MM.1S (cell line): Measurements from ENCODE around the gene DPP10.

Experiments
- DNase-seq: peaks from one replicate; pipeline ENCODE4 v3.0.0-alpha.2; 2015
- H2AFZ ChIP-seq: fragments of 300-600 bp; sonication (generic); 2 replicates; pipeline ENCODE4 v1.6.0; 2016; ENCODE audit warnings: antibody characterized with exemption, low read length
- H3F3A ChIP-seq: fragments of 300-600 bp; sonication (generic); 2 replicates; pipeline ENCODE4 v1.6.1; 2016; ENCODE audit warnings: mild to moderate bottlenecking, antibody characterized with exemption, low read length, moderate library complexity, mixed read lengths; ENCODE audit not compliant: insufficient read depth
- H3K27ac ChIP-seq: fragments of 300-600 bp; sonication (generic); 2 replicates; pipeline ENCODE4 v1.5.1; 2016; ENCODE audit warnings: mild to moderate bottlenecking, low read length
- H3K27me3 ChIP-seq: fragments of 300-600 bp; sonication (generic); replicated peaks from 2 replicates; pipeline ENCODE4 v1.6.0; 2016; ENCODE audit warnings: low read length; ENCODE audit not compliant: insufficient read depth
- H3K36me3 ChIP-seq: fragments of 300-600 bp; sonication (generic); replicated peaks from 2 replicates; pipeline ENCODE4 v1.6.1; 2016; ENCODE audit warnings: mild to moderate bottlenecking, low read length, mixed read lengths; ENCODE audit not compliant: insufficient read depth
- H3K4me1 ChIP-seq: fragments of 300-600 bp; sonication (generic); 2 replicates; pipeline ENCODE4 v1.6.1; 2016; ENCODE audit warnings: low read length, mixed read lengths
- H3K4me2 ChIP-seq: fragments of 300-600 bp; sonication (generic); 2 replicates; pipeline ENCODE4 v1.6.0; 2016; ENCODE audit warnings: low read depth, low read length
- H3K4me3 ChIP-seq: fragments of 300-600 bp; sonication (generic); 2 replicates; pipeline ENCODE4 v1.5.1; 2016; ENCODE audit warnings: low read length, mixed read lengths
- H3K79me2 ChIP-seq: fragments of 300-600 bp; sonication (generic); 2 replicates; pipeline ENCODE4 v1.6.1; 2016; ENCODE audit warnings: mixed run types, low read length, mixed read lengths
- H3K9ac ChIP-seq: fragments of 300-600 bp; sonication (generic); 2 replicates; pipeline ENCODE4 v1.6.1; 2016; ENCODE audit warnings: low read length, mixed read lengths
- H3K9me2 ChIP-seq: fragments of 300-600 bp; sonication (generic); replicated peaks from 2 replicates; pipeline ENCODE4 v1.6.1; 2016; ENCODE audit warnings: mild to moderate bottlenecking, low read length, mixed read lengths; ENCODE audit not compliant: insufficient read depth
- H3K9me3 ChIP-seq: fragments of 300-600 bp; sonication (generic); replicated peaks from 2 replicates; pipeline ENCODE4 v1.6.1; 2016; ENCODE audit warnings: mild to moderate bottlenecking, low read length, mixed read lengths; ENCODE audit not compliant: insufficient read depth
- H4K20me1 ChIP-seq: fragments of 300-600 bp; sonication (generic); 2 replicates; pipeline ENCODE4 v1.6.1; 2016; ENCODE audit warnings: mild to moderate bottlenecking, low read length, moderate library complexity, mixed read lengths; ENCODE audit not compliant: insufficient read depth
- EZH2 ChIP-seq: fragments of 300-600 bp; sonication (generic); optimal IDR thresholded peaks from 2 replicates; pipeline ENCODE3; 2017; ENCODE audit warnings: low read depth, mild to moderate bottlenecking, antibody characterized with exemption, low read length, mixed read lengths
- EZH2phosphoT487 ChIP-seq: fragments of 300-600 bp; sonication (generic); IDR thresholded peaks from 2 replicates; pipeline ENCODE4 v1.6.1; 2018; ENCODE audit warnings: antibody characterized with exemption, low read length
- TF ChIP-seq, protein P1 (sequence below): fragments of 300-600 bp; sonication (generic); IDR thresholded peaks from 2 replicates; pipeline ENCODE4 v1.5.1; 2016; ENCODE audit warnings: antibody characterized with exemption, low read length, mixed read lengths

The DPP10 gene

DNA sequence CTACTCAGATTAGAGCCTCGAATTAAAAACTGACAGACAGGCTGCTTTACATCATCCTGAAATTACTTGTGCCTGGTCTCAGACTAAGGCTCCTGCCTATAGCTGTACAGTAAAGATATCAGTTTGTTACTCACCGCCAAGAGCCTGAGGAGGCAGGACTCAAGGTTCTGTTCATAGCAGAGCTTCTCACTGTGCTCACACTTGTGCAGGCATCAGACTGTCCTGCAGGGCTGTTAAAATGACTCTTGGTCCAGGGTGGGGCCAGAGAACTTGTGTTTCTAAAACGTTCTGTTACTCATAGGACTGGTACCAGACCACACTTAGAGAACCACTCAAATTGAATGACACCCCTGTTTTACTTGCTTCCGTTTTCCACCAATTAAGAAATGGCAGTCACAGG lies 310.0 kb downstream of the DPP10 start:
- Histone ChIP-seq H4K20me1 (no peaks in the 10 kb centered on the region), H3K4me3 (no peak overlapping the region)

DNA sequence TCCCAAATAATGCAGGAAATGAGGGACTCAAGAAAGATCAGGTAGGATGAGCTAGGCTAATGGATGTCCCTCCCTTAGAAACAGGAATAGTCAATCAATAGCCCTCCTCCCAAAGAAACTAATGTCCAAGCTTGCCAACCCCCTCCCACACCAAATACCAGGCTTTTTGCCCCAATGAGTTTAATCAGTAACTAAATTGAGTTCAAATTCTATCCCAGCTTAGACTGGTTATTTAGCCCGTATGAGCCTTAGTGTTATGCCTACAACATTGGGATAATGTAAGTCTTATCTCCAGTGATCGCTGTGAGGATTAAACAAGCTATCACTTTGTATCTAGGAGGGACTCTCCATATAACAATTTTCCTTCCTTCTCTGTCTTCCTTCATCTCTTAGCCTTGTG lies 310.7 kb downstream of the DPP10 start:
- TF ChIP-seq EZH2phosphoT487 (no peak), EZH2 (no peak)
- TF ChIP-seq, protein P1, sequence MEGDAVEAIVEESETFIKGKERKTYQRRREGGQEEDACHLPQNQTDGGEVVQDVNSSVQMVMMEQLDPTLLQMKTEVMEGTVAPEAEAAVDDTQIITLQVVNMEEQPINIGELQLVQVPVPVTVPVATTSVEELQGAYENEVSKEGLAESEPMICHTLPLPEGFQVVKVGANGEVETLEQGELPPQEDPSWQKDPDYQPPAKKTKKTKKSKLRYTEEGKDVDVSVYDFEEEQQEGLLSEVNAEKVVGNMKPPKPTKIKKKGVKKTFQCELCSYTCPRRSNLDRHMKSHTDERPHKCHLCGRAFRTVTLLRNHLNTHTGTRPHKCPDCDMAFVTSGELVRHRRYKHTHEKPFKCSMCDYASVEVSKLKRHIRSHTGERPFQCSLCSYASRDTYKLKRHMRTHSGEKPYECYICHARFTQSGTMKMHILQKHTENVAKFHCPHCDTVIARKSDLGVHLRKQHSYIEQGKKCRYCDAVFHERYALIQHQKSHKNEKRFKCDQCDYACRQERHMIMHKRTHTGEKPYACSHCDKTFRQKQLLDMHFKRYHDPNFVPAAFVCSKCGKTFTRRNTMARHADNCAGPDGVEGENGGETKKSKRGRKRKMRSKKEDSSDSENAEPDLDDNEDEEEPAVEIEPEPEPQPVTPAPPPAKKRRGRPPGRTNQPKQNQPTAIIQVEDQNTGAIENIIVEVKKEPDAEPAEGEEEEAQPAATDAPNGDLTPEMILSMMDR, result no peak
- Histone ChIP-seq H3K4me3 (no peak overlapping the region), H3K4me1 (no peaks in the 10 kb centered on the region), H3K79me2 (no peaks in the 10 kb centered on the region), H3K27me3 (no peaks in the 10 kb centered on the region), H3K9me2 (no peaks in the 10 kb centered on the region), H3K9me3 (no peaks in the 10 kb centered on the region), H4K20me1 (no peaks in the 10 kb centered on the region), H2AFZ (no peak overlapping the region), H3K9ac (no peak overlapping the region), H3F3A (no peaks in the 10 kb centered on the region), H3K4me2 (no peak overlapping the region), H3K27ac (no peak overlapping the region), H3K36me3 (no peaks in the 10 kb centered on the region)
- DNase-seq, result no peak

More for the DNA sequence above, 310.0 kb downstream of the DPP10 start:
- H3K9me3 ChIP-seq, result no peaks in the 10 kb centered on the region
- no peak overlapping the region for H2AFZ ChIP-seq
- H3K4me1 ChIP-seq, result no peaks in the 10 kb centered on the region
- H3K36me3 ChIP-seq, result no peaks in the 10 kb centered on the region
- no peak overlapping the region for H3K4me2 ChIP-seq
- no peaks in the 10 kb centered on the region for H3F3A ChIP-seq
- no peak overlapping the region for H3K27ac ChIP-seq
- no peak for DNase-seq
- H3K9ac ChIP-seq, result no peak overlapping the region
- no peaks in the 10 kb centered on the region for H3K79me2 ChIP-seq
- H3K9me2 ChIP-seq, result no peaks in the 10 kb centered on the region
- no peaks in the 10 kb centered on the region for H3K27me3 ChIP-seq
- TF ChIP-seq EZH2, result no peak
- TF ChIP-seq, protein P1, result no peak
- no peak for TF ChIP-seq EZH2phosphoT487

DNA sequence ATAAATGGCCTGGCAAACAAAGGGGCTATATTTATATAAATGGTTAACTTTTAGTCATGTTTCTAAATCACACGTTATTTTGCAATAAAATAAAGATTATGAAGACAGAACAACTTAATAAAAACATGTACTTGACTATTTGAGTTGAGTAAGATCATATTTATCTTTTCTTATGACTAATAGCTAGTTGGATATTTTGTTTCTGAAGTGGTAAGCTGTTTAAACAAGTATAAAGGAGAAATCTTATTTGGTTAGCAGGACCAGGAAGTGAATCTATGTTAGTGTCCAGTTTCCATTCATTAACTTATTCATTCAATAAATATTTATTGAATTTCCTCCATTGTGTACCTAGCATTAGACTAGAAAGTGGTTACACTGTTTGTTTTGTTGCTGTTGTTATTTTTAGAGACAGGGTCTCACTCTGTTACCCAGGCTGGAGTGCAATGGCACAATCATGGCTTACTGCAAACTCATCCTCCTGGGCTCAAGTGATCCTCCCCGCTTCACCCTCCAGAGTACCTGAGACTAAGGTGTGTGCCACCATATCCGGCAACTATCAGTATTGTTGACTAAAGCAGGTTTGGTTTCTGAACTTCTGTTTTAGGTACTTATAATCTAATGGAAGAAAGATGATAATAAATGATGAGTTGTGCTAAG lies 312.6 kb downstream of the DPP10 start:
- no peaks in the 10 kb centered on the region for H3K4me1 ChIP-seq
- no peaks in the 10 kb centered on the region for H3K27me3 ChIP-seq
- no peaks in the 10 kb centered on the region for H4K20me1 ChIP-seq
- H3K9me3 ChIP-seq, result no peaks in the 10 kb centered on the region
- no peak overlapping the region for H3K9ac ChIP-seq
- no peak overlapping the region for H3K4me2 ChIP-seq
- H2AFZ ChIP-seq, result no peak overlapping the region
- H3K36me3 ChIP-seq, result no peaks in the 10 kb centered on the region
- no peak overlapping the region for H3K27ac ChIP-seq
- TF ChIP-seq, protein P1, result no peak
- TF ChIP-seq EZH2 (no peak), EZH2phosphoT487 (no peak)
- H3F3A ChIP-seq, result no peaks in the 10 kb centered on the region
- no peak overlapping the region for H3K4me3 ChIP-seq
- H3K9me2 ChIP-seq, result no peaks in the 10 kb centered on the region
- no peak for DNase-seq
- no peaks in the 10 kb centered on the region for H3K79me2 ChIP-seq
